Breast epithelium (tissue), 3 donors: ENCODE measurements around the gene UGT1A3.

Source experiments
- CTCF ChIP-seq, 3 donors: fragments of 450-650 bp; IDR thresholded peaks; one replicate each; pipeline ENCODE4 v1.5.1; 2016 to 2017; ENCODE audit warnings: antibody characterized with exemption in 3 of 3, mild to moderate bottlenecking in 3 of 3, moderate library complexity in 3 of 3
- POLR2AphosphoS5 ChIP-seq, 3 donors: sonication (generic); formaldehyde crosslinking; IDR thresholded peaks; one replicate each; pipeline ENCODE4 v1.6.1; 2017; ENCODE audit warnings: antibody characterized with exemption in 3 of 3

- TF ChIP-seq CTCF (IDR thresholded peaks at IDR 0.05) (no peak), POLR2AphosphoS5 (IDR thresholded peaks at IDR 0.05) (no peak)
Observed at GRCh38 chr2:233800208-233800607, 71.4 kb downstream of the UGT1A3 start.
